ENCODE data around the gene CCDC187.

CCDC187 gene

GRCh38 chr9:136264441-136265405 lies 39.2 kb downstream of the CCDC187 start:
- DNase-seq = no peak
- TF ChIP-seq CTCF (IDR thresholded peaks at IDR 0.05) = no peak
- peaks cover 0 to 10% (median 8%) of the 10 kb centered on the region in 4 donors for H3K4me1 ChIP-seq
- no peaks in the 10 kb centered on the region for H3K9me3 ChIP-seq
- intact Hi-C loops (cut with DNase I; ENCODE audit: low total_unique reads) = no loop called here
- H3K36me3 ChIP-seq = no peaks in the 10 kb centered on the region
- H3K4me3 ChIP-seq = no peak overlapping the region
- peaks cover 0 to 49% of the 10 kb centered on the region in 2 donors for H3K27me3 ChIP-seq
- H3K27ac ChIP-seq = no peak overlapping the region

GRCh38 chr9:136264031-136264430 lies 39.9 kb downstream of the CCDC187 start:
- Histone ChIP-seq H3K9me3 (no peaks in the 10 kb centered on the region), H3K36me3 (no peaks in the 10 kb centered on the region), H3K27me3 (peaks cover 0 to 48% of the 10 kb centered on the region in 2 donors), H3K4me1 (peaks cover 0 to 10% (median 8%) of the 10 kb centered on the region in 4 donors), H3K4me3 (no peak overlapping the region), H3K27ac (no peak overlapping the region)
- no peak for TF ChIP-seq CTCF (IDR thresholded peaks at IDR 0.05)
- intact Hi-C loops (cut with DNase I; ENCODE audit: low total_unique reads) = no loop called here
- DNase-seq = no peak

DNA sequence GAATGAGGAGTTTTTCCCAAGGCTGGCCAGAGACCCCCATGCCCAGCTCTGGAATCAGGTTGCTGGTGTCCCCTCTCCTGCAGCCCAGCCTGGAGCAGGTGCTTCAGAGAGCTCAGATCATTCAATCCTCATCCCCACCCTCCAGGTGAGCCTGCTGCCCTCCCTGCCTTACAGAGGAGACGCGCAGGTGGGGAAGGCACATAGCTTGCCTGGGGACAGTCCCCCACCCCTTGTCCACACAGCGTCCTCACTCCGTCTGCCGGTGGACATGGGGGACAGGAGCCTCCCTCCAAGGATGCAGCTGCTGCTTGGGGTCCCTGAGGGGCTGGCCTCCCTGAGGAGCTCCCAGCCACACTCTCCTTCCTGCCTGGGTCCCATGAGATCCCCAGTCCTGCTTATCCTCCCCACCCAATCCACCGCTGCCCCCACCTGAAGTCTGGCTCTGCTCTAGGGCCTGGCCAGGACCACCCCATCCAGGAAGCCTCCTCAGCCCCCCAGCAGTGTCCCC lies 41.2 kb downstream of the CCDC187 start:
- H3K4me3 ChIP-seq = no peak overlapping the region
- H3K4me1 ChIP-seq = peaks cover 0 to 7% (median 6%) of the 10 kb centered on the region in 4 donors
- DNase-seq = no peak
- peaks cover 0 to 42% of the 10 kb centered on the region in 2 donors for H3K27me3 ChIP-seq
- no peaks in the 10 kb centered on the region for H3K36me3 ChIP-seq
- intact Hi-C loops (cut with DNase I; ENCODE audit: low total_unique reads) = no loop called here
- H3K9me3 ChIP-seq = no peaks in the 10 kb centered on the region
- no peak overlapping the region for H3K27ac ChIP-seq
- no peak for TF ChIP-seq CTCF (IDR thresholded peaks at IDR 0.05)

DNA sequence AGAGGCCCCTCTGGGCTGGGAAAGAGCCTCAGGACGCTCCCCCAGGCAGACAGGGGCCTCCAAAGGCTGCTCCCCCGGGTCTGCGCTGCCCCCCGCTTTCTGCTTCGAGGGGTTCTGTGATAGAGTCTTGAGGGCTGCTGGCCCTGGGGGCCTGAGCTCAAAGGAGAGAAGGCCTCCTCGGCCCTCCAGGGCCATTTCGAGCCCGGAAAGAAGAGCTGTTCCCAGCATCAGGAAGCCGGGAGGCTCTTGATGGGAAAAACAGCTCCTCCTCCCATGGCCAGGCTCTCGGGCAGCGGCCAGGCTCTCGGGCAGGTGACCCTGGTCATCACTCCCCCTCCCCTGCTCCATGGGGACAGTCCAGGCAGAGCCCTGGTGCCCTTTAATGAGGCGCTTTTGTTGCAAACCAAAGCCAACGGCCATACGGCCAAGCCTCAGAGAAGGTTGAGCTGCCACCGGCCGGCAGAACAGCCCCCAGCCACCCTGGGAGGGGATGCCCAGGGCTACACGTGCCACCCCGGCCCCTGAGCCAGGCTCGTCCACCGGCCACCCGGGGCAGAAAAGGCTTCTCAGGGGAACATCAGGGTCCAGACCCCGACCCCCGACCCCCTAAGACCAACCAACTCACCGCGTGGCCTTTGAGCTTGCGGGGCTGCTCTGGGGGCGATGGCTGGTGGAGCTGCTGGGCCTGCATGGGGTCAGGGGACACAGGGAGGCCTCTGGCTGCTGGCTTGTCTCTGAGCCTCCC lies 42.0 kb downstream of the CCDC187 start:
- Histone ChIP-seq H3K27me3 (peaks cover 0 to 45% of the 10 kb centered on the region in 2 donors), H3K4me3 (no peak overlapping the region), H3K36me3 (no peaks in the 10 kb centered on the region), H3K4me1 (no peaks in the 10 kb centered on the region), H3K27ac (no peak overlapping the region), H3K9me3 (no peaks in the 10 kb centered on the region)
- TF ChIP-seq CTCF (IDR thresholded peaks at IDR 0.05) = no peak
- intact Hi-C loops (cut with DNase I; ENCODE audit: low total_unique reads) = no loop called here
- no peak for DNase-seq

- Histone ChIP-seq H3K4me3 (no peak overlapping the region), H3K9me3 (no peaks in the 10 kb centered on the region), H3K27me3 (peaks cover 0 to 54% of the 10 kb centered on the region in 2 donors), H3K4me1 (no peaks in the 10 kb centered on the region), H3K27ac (no peak overlapping the region), H3K36me3 (no peaks in the 10 kb centered on the region)
- TF ChIP-seq CTCF (IDR thresholded peaks at IDR 0.05) = no peak
- DNase-seq = no peak
- intact Hi-C loops (cut with DNase I; ENCODE audit: low total_unique reads) = no loop called here
Observed at GRCh38 chr9:136260936-136261472, 42.9 kb downstream of the CCDC187 start.
